Muscle of back (tissue), 11 donors: ENCODE data around the gene FAM13C. TPM values are rescaled to one million over a fixed set of nuclear protein-coding genes. Genes with fewer than 3 reads are reported as not detected.
"Not testable (repeated sequence)": the region's sequence is repeated elsewhere in the genome, so short reads cannot be mapped to it uniquely, and the experiment has no call there.

Source experiments
- DNase-seq, 3 donors: peaks; one replicate each; pipeline versions ENCODE4 v3.0.0 to v3.0.0-alpha.2; 2013
- polyA plus RNA-seq, 10 donors: library from polyadenylated mRNA; unstranded; fragments of 120-200 nt; gene quantifications; one replicate each; pipeline ENCODE4 v1.2.1, GENCODE V29; 2013; ENCODE audit not compliant: insufficient read length in 10 of 10

The FAM13C gene
- polyA plus RNA-seq, 10 donors, result 27.4 to 41.2 (median 32.1) TPM

- DNase-seq, result no peak
Measured at GRCh38 chr10:59236064-59236697, 126.2 kb downstream of the FAM13C start.

DNA sequence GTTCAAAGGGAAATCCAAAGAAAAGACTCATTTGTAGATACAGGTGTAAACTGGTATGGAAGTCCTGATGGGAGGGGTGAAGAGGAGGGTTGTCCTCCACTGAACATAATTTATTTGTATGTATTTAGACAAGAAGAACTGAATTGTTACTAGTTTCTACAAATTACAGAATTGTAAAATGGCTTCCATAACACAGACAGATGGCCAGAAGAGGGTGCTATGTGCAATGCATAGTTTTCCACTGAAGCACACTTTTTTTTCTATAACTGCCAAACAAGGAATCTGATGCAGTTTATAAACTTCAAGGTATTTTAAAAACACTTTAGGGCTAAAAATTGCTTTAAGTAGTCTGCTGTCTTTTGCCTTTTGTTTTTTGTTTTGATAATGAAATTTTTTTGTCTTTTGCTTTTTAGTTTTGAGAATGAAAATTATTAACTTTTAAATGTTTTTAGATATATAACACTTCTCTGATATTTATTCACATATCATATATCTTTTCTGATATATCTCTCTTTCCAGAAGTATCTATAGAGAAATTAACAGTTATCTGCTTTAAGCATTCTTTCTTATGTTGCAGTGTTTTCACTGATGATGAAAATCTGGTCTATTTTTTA lies 127.4 kb downstream of the FAM13C start:
- peak; percentile 10 to 51 (median 22) for DNase-seq

GRCh38 chr10:59234194-59234593 lies 128.2 kb downstream of the FAM13C start:
- no peak for DNase-seq

DNA sequence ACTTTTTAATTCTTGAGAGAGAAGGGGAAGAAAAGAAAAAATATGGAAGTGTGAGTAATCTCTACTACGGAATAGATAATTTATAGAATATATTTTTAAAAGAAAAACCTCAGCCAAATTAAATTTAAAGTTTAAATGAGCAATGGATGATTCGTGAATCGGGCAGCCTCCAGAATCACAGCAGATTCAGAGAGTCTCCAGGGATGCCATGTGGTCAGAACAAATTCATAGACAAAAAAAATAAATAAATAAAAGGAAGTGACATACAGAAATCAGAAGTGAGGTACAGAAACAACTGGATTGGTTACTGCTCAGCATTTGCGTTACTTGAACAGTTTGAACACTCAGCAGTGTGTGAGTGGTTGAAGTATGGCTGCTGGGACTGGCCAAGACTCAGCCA lies 132.9 kb downstream of the FAM13C start:
- DNase-seq, result no peak

DNA sequence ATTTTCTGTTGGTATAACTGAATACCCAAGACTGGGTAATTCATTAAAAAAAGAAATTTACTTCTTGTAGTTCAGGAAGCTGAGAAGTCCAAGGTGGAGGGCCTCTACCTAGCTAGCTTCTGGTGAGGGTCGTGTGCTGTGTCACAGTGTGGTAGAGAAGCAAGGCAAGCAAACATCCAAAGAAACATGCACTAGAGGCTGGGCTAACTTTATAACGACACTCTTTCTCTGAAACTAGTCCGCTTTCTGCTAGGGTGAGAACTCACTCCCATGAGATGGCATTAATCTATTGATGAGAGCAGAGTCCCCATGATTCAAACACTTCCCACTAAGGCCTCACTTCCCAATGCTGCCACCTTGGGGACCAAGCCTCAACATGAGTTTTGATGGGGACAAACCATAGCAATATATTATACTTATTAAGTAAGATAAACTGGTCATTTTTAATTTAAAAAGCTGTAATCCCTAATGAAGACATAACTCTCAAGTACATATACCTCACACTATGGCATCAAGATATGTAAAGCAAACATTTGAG lies 135.1 kb downstream of the FAM13C start:
- DNase-seq, result no peak

- DNase-seq, result no peak
Measured at GRCh38 chr10:59225211-59225610, 137.1 kb downstream of the FAM13C start.

DNA sequence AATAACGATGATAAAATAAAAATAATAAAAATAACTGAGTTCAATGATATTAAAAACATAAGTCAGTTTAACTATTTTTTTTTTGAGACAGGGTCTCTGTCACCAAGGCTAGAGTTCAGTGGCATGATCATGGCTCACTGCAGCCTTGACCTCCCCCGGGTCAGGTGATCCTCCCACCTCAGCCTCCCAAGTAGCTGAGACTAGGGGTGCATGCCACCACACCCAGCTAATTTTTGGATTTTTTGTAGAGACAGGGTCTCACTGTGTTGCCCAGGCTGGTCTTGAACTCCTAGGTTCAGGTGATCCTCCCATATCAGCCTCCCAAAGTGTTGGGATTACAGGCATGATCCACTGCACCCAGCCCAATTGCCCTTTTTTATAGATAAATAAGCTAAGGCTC lies 138.8 kb downstream of the FAM13C start:
- DNase-seq, result not testable (repeated sequence)

DNA sequence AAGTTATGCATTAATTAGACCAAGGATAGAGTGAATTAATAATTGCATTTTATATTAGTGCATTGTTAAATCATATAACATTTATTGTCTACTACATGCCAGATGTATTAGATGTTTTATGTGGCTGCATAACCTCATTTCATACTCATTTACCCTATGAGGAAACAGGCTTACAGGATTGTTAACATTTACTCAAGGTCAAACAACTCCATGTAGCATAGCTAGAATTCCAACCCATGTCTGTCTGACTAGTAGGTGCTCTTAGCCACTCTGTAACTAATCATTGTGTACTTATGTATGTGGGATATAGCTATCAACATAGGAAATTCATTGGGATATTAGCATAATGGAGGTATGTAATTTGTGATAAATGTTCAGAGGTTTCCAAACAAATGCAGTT lies 139.6 kb downstream of the FAM13C start:
- DNase-seq, result no peak

DNA sequence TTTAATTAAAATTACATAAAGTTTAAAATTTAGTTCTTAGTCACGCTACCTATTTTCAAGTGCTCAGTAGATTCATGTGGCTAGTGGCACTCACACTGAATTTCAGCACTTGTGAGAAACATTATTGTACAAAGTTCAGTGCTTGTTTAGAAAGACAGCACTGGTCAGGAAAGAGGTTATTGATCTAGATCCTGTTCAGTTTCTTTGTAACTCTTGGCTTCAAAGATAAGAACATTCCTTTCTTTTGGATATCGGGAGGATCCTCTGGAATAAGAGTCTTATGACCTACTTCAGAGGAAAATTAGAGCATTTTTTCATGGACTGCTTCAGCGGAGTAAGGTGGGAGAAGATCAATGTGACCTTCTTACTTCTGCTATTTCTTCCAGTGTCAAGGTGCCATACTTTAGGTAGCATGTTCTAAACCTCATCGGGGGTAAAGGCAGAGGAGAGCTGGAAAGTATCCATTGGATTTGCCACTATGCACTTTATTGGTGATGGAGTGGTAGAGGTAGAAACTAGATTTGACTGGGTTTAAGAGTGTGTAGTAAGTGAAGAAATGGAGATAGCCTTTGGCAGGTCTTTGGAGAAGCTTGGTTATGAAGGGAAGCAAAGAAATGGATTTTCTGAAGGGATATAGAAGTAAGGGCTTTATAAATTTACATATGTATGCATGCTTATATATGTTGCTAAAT lies 146.0 kb downstream of the FAM13C start:
- DNase-seq, result no peak

- DNase-seq, result no peak
Measured at GRCh38 chr10:59214160-59214559, 148.2 kb downstream of the FAM13C start.

DNA sequence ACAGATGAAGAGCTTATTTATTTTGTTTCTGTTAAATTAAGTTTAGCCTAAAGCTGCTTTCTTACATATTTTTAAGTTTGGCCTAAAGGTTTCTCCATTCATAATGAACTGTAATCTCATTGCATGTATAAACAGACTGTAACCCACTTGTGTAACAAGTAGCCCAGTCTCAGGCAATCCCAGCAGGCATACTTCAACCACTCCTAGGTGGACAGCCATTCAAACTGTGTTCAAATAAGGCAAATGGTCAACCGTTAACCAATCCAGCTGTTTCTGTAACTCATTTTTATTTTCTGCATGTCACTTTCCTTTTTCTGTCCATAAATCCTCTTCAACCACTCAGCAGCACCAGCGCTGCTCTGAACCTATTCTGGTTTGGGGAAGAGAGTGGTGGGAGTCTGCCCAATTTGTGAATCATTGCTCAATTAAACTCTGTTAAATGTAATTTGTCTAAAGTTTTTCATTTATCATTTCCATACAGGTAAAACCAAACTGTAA lies 150.0 kb downstream of the FAM13C start:
- no peak for DNase-seq

DNA sequence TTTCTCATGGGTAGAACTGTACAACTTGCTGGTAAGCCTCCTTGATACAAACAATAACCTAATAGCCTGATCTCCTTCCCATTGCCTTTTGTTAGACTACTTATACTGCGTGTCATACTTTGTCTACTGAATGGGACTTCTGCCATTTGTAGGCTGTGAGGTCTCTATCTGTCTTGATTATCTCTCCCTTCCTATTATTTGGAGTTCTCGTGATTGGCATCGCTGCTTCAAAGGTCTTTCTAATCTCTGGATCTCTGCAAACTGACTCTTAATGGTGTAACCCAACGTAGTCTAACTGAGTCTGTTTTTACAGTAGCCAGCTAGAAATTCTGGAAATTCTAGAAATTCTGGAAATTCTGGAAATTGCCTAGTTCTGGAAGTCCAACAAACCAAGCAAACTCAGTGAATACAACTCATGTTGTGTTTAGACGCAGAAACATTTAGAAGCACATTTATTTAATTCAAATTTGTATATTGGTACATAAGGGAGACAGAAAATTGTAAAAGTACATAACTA lies 156.1 kb downstream of the FAM13C start:
- no peak for DNase-seq

Other genes with a start within 250 kb of the FAM13C start
- 1 to 10 TPM; 1.1 to 5.2 (median 2.1) TPM for gene PHYHIPL, start 185.9 kb downstream of the FAM13C start, polyA plus RNA-seq